GM12801 (cell line): ENCODE measurements around the gene CHST8.

Experiments used
- CTCF ChIP-seq: IDR thresholded peaks from one replicate; pipeline ENCODE4 v1.5.1; 2011; ENCODE audit warnings: control low read depth; ENCODE audit not compliant: insufficient read length; ENCODE audit errors: extremely low read depth

Gene CHST8

DNA sequence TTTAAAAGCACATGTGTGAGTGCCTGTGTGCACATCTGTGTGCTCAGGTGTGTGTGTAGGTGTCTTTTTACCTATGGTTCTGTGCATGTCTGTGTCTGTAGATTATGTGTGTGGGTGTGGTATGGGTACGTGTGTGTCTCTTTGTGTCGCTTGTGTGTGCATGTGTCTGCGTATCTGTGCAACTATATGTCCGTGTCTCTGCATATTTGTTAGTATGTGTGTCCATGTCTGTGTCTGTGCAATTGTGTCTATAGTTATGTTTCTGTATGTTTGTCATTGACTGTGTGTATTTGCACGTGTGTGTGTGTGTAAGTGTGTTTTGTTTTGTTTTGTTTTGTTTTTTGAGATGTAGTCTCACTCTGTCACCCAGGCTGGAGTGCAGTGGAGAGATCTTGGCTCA is 167.6 kb downstream of the CHST8 start:
- TF ChIP-seq CTCF = no peak

DNA sequence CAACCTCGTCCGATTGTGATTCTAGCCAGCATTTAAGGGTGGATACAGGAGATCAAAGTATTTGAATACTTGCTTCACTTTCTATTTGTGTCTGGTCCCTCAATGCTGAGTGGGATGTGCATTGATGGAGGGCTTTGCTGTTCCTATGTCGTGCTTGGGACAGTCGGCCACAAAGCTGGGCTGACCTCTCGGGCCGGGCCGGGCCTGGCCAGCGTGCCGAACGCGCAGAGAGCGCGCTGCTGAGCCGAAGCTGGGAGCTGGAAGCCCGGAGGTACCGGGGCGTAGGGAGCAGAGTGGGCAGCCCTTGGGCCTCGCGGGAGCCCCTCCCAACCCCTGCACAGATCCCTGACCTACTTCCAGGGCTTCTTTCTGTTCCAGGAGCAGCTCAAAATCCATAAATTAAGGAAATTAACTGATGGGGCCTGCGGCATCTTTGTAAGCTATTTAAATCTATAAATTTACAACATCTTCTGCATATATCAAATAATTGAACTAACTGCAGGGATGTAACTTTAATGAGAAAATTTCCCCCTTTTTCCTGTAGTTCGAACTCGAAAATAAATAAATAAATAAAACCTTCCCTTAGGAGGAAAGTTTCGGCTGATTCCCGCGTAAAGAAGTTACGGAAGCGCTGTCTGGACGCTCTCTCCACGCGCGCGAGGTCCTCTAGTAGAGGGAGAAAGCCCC is 173.1 kb downstream of the CHST8 start:
- TF ChIP-seq CTCF = no peak

- no peak for TF ChIP-seq CTCF
Measured at GRCh38 chr19:33795370-33796163, 173.8 kb downstream of the CHST8 start.

DNA sequence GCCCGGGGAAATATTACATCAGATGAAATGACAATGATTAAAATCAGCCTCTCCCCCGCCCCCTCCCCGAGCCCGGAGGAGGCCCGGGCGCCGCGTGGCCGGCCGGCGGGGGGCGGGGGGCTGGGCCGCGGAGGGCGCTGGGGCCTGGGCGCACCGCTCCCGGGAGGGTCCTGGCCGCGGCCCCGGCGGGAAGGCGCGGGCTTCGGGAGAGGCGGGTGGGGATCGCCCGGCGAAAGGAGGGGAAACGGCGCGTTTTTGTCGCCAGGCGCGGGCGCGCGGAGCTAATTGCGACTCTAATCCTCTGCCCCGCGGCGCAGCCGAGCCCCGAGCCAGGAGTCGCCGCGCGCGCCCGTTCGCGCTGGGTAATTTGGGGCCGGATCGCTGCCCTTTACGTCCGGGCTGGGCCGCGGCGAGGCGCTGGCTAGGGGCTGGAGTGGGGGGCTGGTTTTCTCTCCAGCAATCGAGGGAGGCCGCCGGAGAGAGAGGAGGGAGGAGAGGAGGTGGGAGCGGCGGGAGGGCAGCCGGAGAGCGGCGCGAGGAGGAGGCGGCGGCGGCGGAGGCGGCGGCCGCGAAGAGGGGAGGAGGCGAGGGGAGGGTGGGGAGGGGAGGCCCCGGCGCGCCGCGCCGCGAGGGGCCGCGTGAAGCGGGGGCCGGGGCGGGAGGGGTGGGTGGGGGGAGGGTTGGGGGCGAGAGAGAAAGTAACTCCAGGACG is 174.6 kb downstream of the CHST8 start, which contains the start of gene KCTD15:
Gene KCTD15, plus strand, starts transcription at position 707 of the 712 bp plus-strand sequence. CDS start 3,585 bp downstream, outside the sequence.
- TF ChIP-seq CTCF = no peak

GRCh38 chr19:33797802-33798671 is 176.3 kb downstream of the CHST8 start:
- no peak for TF ChIP-seq CTCF

GRCh38 chr19:33798681-33799111 is 176.9 kb downstream of the CHST8 start:
- TF ChIP-seq CTCF = no peak
